ENCODE results near the gene ZIC2.

Gene ZIC2

GRCh38 chr13:99974296-99974938 is 7.2 kb upstream of the ZIC2 start:
- DNase-seq, result no peak

GRCh38 chr13:99974939-99975561 is 6.5 kb upstream of the ZIC2 start:
- no peak for DNase-seq

- no peak for DNase-seq
Measured at GRCh38 chr13:99975626-99976025, 6.0 kb upstream of the ZIC2 start.

DNA sequence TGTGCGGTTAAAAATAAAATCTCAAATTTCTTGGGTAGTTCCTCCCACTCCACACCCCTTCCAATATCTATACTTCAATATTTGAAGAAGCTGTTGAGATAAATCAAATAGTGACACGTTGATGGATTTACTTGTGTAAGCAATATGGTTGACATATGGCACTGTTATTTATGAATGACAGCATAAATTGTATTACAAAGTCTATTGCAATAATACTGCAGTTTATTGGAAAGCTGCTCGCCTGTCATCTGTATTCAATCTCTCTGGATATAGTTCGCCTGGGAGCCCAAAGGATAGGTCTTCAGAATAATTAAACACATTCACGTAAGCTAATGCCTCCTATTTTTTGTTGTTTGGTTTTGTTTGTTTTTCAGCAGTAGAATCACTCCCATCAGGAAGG is 5.0 kb upstream of the ZIC2 start:
- DNase-seq, result no peak

DNA sequence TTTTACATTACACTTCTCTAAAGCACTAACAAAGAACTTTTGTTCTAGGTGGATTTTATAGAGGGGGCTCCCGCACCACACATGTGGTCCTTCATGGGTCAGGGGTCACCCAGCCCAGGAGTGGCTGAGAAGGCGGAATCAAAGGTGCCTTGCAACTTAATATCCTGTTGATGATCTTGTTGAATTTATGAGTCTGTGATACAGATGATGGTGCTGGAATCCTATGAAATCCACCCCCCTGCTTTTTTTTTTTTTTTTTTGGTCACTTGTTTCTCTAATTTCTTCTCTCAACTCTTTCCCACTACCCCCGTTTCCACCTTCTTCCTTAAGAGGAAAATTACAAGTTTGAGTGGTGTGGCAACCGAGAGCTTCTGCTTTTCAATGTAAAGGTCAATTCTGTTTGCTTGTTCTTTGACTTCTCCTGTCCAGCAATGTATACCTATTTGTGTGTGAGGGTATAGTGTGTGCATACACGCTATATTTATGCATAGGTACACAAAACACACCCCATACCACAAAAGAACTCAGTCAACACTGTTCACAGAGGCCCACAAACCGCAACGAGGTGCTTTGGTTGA is 4.2 kb upstream of the ZIC2 start:
- DNase-seq, result no peak

GRCh38 chr13:99977912-99978798 is 3.4 kb upstream of the ZIC2 start:
- no peak for DNase-seq

- no peak for DNase-seq
Measured at GRCh38 chr13:99978799-99979452, 2.7 kb upstream of the ZIC2 start.

DNA sequence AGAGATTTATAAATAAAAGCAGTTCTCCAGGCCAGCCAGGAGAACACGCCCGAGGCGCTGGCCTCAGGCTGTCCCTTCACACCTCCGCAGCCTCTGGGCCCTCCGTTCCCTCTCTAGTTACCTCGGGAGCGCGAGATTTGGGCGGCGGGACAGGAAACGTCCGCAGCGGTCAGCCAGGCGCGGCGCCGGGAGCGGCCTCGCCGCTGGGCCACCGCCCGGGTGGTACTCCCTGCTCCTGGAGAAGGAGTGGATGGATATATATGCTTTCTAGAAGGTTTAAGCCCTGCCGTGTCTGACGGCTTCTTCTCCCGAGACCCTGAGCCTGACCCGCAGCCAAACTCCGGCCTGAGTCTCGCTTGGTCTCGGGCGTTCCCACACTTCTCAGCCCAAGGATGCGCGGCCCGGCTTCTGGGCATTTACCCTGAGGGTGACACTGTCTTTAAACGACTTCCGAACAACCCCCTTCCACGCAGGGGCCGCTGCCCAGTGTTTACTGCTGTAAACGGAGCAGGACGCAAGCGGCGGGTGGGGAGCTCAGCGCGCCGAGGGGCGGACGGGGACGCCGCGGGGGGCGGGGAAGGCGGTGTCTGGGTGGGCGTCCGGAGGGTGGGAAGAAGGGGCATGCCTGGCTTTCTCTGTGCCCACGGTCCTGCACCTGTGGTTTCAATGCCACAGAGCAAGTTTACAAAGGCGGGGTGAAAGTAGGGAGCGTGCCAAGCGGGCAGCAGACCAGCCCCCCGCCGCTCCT is 2.0 kb upstream of the ZIC2 start:
- no peak for DNase-seq

- DNase-seq, result peak in 8 of 14 donors; percentile 32 to 76 (median 62)
Measured at GRCh38 chr13:99980201-99980823, 1.3 kb upstream of the ZIC2 start.

DNA sequence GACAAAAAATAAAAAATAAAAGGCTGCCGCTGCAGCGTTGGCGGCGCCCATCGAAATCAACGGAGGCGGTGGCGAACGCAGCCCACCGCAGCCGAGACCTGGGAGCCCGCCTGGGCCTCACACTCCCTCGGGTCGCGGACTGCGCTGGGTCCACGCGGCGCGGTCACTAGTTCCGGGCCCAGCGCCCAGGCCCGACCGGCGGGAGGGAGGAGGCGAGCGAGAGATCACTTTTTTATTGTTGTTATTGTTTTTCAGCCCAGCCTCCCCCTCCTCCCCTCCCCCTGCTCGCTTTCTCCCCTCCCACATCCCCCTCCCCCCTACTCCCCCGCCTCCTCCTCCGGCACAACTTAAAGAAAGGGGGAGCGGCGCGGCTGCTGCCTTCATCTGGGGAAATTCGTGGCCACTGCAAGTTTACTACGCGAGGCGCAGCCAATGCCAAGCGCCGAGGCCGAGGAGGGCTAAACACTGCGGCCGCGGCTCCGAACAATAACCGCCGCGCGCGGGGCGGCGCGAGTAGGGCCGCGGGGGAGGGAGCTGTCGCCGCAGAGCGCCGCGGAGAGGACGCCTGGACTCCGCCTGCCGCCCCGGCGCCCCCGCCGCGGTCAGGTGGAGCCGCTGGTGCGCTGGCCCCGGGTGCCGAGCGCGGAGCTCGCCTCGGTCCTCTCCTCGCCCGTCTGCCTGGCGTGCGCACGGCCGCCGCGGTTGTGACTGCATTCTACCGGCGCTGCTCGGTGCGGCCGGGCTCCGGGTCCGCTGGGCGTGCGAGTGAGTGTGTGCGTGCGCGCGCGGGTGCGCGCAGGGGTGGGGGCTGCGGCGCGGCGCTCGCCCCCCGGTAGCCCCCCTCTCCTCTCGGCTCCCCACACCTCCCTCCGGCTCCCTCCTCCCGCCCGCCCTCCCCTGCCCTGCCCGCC is 505 bp upstream of the ZIC2 start:
- peak in 3 of 14 donors; percentile 23 to 34 (median 24) for DNase-seq

- no peak for DNase-seq
Measured at GRCh38 chr13:99982036-99982730, 599 bp downstream of the ZIC2 start.

GRCh38 chr13:99982731-99983498 is 1.3 kb downstream of the ZIC2 start:
- DNase-seq, result no peak

DNA sequence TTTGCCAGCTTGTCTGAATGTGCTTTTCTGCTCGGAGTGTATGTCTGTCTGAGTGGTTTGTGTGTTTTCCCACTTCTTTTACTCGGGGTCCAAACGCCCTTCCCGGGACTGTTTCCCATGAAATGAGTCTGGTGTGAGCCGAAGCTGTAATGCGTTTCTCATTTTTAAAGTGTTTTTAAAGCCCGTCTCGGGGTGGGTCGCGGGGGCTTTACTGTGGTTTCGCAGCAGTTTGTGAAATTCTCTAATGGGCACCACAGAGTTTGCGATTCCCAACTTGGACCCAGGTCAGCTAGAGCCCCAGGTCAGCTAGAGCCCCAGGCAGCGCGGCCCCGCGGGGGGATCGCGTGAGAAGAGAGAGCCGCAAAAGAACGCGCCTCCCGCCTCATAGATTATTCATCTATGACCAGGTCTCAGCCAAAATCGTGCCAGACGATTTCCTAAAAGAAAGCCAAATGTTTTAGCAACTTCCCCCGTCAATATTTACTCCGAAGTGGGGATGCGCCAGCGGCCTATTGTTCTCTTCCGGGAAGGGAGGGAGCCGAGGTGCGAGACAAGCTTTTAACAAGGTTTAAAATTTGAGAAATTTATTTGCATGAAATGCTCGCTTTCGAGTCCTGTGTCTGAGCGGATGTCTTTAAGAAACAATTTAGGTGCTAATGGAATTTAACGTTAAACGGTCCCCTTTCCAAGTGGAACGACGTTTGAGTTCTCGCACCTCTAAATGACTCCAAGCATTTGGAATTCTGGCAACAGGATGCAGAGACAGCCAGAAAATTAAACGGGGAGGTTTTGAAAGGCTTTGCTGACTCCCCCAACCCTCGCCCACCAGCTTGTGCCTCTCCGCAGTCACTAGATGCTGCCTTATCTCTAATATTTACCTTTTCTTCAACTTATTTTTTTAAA is 2.2 kb downstream of the ZIC2 start:
- DNase-seq, result no peak

GRCh38 chr13:99984461-99985240 is 3.1 kb downstream of the ZIC2 start:
- DNase-seq, result no peak

DNA sequence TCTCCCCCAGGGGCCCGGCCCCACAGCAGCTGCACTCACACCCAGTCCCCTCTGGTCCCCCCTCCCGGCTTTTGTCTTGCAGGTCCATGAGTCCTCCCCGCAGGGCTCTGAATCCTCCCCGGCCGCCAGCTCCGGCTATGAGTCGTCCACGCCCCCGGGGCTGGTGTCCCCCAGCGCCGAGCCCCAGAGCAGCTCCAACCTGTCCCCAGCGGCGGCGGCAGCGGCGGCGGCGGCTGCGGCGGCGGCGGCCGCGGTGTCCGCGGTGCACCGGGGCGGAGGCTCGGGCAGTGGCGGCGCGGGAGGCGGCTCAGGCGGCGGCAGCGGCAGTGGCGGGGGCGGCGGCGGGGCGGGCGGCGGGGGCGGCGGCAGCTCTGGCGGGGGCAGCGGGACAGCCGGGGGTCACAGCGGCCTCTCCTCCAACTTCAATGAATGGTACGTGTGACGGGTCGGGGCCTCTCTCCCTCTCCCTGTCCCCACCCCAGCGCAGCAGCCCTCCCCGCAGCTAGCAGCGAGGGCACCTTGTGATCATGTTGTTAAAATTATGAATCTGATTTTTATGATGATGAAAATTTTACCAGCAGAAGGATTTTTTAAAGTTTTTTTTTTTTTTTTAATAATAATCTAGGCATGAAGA is 3.8 kb downstream of the ZIC2 start:
- DNase-seq, result no peak

GRCh38 chr13:99985886-99986527 is 4.4 kb downstream of the ZIC2 start:
- no peak for DNase-seq

Measured in C1 segment of cervical spinal cord (tissue), 14 donors.